GM23338 (cell line): Measurements from ENCODE around the gene GP9. TPM values are rescaled to one million over a fixed set of nuclear protein-coding genes. Genes with fewer than 3 reads are reported as not detected.

Experiments
- ATAC-seq: fragments of 200-7000 bp; cut with Tn5 transposase; 3 replicates; pipeline ENCODE4 v1.9.1; 2020
- DNase-seq: peaks from one replicate; pipeline ENCODE4 v3.0.0-alpha.2; 2015; ENCODE audit warnings: low spot score
- H2AFZ ChIP-seq: fragments of 200-600 bp; sonication (generic); 2 replicates; pipeline ENCODE4 v1.8.0; 2016; ENCODE audit warnings: antibody characterized with exemption, mild to moderate bottlenecking, moderate library complexity
- H3F3A ChIP-seq: fragments of 200-600 bp; sonication (generic); replicated peaks from 2 replicates; pipeline ENCODE4 v1.8.0; 2017; ENCODE audit warnings: antibody characterized with exemption, mixed run types, low read depth
- H3K27ac ChIP-seq: fragments of 200-600 bp; sonication (generic); 2 replicates; pipeline ENCODE4 v1.6.1; 2016; ENCODE audit warnings: low read depth
- H3K27me3 ChIP-seq: fragments of 200-600 bp; sonication (generic); 2 replicates; pipeline ENCODE4 v1.8.0; 2016; ENCODE audit warnings: mild to moderate bottlenecking, mixed run types, moderate library complexity; ENCODE audit not compliant: insufficient read depth
- H3K36me3 ChIP-seq: fragments of 200-600 bp; sonication (generic); 2 replicates; pipeline ENCODE4 v1.8.0; 2016; ENCODE audit warnings: mild to moderate bottlenecking; ENCODE audit not compliant: insufficient read depth
- H3K4me1 ChIP-seq: fragments of 200-600 bp; sonication (generic); 2 replicates; pipeline ENCODE4 v1.8.0; 2016; ENCODE audit warnings: mild to moderate bottlenecking, moderate library complexity; ENCODE audit not compliant: insufficient read depth
- H3K4me2 ChIP-seq: fragments of 200-600 bp; sonication (generic); 2 replicates; pipeline ENCODE4 v1.7.1; 2017; ENCODE audit warnings: mixed run types
- H3K4me3 ChIP-seq: fragments of 200-600 bp; sonication (generic); 2 replicates; pipeline ENCODE4 v1.6.1; 2016; ENCODE audit warnings: mixed run types
- H3K79me2 ChIP-seq: fragments of 200-600 bp; sonication (generic); replicated peaks from 2 replicates; pipeline ENCODE4 v1.8.0; 2017; ENCODE audit warnings: mild to moderate bottlenecking; ENCODE audit not compliant: insufficient read depth
- H3K9me2 ChIP-seq: fragments of 200-600 bp; sonication (generic); 2 replicates; pipeline ENCODE4 v1.8.0; 2017; ENCODE audit not compliant: insufficient read depth
- H4K20me1 ChIP-seq: fragments of 200-600 bp; sonication (generic); replicated peaks from 2 replicates; pipeline ENCODE4 v1.8.0; 2017; ENCODE audit warnings: mild to moderate bottlenecking; ENCODE audit not compliant: insufficient read depth
- H3K27ac Mint-ChIP-seq: 2 replicates; pipeline ENCODE4 v1.8.0; 2020; ENCODE audit warnings: inconsistent platforms, mild to moderate bottlenecking, moderate library complexity, mixed read lengths
- H3K27me3 Mint-ChIP-seq: 3 replicates; pipeline ENCODE4 v1.8.0; 2022; ENCODE audit warnings: low read depth, mild to moderate bottlenecking, moderate library complexity, mixed read lengths, inconsistent platforms; ENCODE audit not compliant: insufficient read depth, poor library complexity
- H3K36me3 Mint-ChIP-seq: 3 replicates; pipeline ENCODE4 v1.8.0; 2021; ENCODE audit warnings: low read depth, mild to moderate bottlenecking, inconsistent platforms, moderate library complexity, mixed read lengths
- H3K4me1 Mint-ChIP-seq: 3 replicates; pipeline ENCODE4 v1.8.0; 2020; ENCODE audit warnings: mild to moderate bottlenecking, inconsistent platforms, mixed read lengths
- H3K4me3 Mint-ChIP-seq: 3 replicates; pipeline ENCODE4 v1.8.0; 2021; ENCODE audit warnings: moderate library complexity, mild to moderate bottlenecking, inconsistent platforms, mixed read lengths
- H3K9me3 Mint-ChIP-seq: 3 replicates; pipeline ENCODE4 v1.8.0; 2020; ENCODE audit warnings: moderate library complexity, mild to moderate bottlenecking, inconsistent platforms, mixed read lengths
- CREB1 ChIP-seq: fragments of 250-450 bp; sonication (Bioruptor Pico); IDR thresholded peaks from 2 replicates; pipeline ENCODE4 v1.5.0; 2020; ENCODE audit warnings: low read depth, mild to moderate bottlenecking, moderate library complexity
- EZH2 ChIP-seq: fragments of 200-600 bp; sonication (generic); IDR thresholded peaks from one replicate; pipeline ENCODE4 v1.8.0; 2017; ENCODE audit warnings: antibody characterized with exemption, mild to moderate bottlenecking, low read depth; ENCODE audit not compliant: unreplicated experiment
- JUNB ChIP-seq: IDR thresholded peaks from one replicate; pipeline ENCODE4 v1.6.1; 2016; ENCODE audit warnings: antibody characterized with exemption; ENCODE audit not compliant: unreplicated experiment
- ZNF331 ChIP-seq: fragments of 250-450 bp; sonication (Bioruptor Pico); IDR thresholded peaks from 2 replicates; pipeline ENCODE4 v1.5.0; 2020; ENCODE audit warnings: low read depth, mild to moderate bottlenecking, moderate library complexity
- polyA plus RNA-seq: library from polyadenylated mRNA; unstranded; fragments of >200 nt; fragmentation: Nextera tagmentation; extraction: Ambion mirVana; gene quantifications from 2 replicates; pipeline ENCODE4 v1.2.1, GENCODE V29; 2016
- total RNA-seq: library from RNA; depleted of rRNA; stranded (reverse); fragments of >200 nt; shearing (Covaris generic); gene quantifications from 2 replicates; pipeline ENCODE4 v1.2.3, GENCODE V29; 2014
- TF ChIP-seq, protein P1 (sequence below): fragments of 250-450 bp; sonication (Bioruptor Pico); IDR thresholded peaks from 2 replicates; pipeline ENCODE4 v1.5.0; 2020; ENCODE audit warnings: mild to moderate bottlenecking, moderate library complexity
- TF ChIP-seq, protein P2 (sequence below): IDR thresholded peaks from one replicate; pipeline ENCODE4 v1.6.1; 2018; ENCODE audit warnings: antibody characterized with exemption; ENCODE audit not compliant: unreplicated experiment
- TF ChIP-seq, protein P3 (sequence below), 2 experiments: fragments of 200-600 bp in 1 of 2; sonication (generic) in 1 of 2; conservative IDR thresholded peaks; 2 replicates each; pipeline versions ENCODE4 v1.5.1 to v1.6.1; 2016 to 2017; ENCODE audit warnings: antibody characterized with exemption in 2 of 2, low read depth in 2 of 2, mild to moderate bottlenecking in 2 of 2, moderate library complexity in 1 of 2
- TF ChIP-seq, protein P4 (sequence below): IDR thresholded peaks from 2 replicates; pipeline ENCODE4 v1.6.1; 2016; ENCODE audit warnings: antibody characterized with exemption

The GP9 gene
- total and polyA plus RNA-seq, 2 experiments from 2014 or later, result not detected

DNA sequence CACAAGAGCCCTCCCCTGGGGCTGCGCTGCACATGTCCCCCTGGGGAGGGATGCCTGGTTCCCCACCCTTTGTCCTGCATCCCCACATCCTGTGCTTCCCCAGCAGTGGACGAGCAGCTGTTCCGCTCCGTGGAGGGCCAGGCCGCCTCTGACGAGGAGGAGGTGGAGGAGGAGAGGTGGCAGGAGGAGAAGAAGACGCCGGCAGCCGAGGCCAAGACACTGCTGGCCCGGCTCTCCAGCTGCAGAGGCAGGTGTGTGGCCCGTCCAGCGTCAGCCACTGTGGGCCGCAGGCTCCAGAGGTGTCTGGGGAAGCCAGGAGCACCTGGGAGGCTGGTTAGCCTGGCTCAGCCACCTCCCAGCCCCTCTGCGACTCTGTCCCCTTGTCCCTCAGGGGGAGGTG, 27.9 kb upstream of the GP9 start (continued):
- TF ChIP-seq, protein P1, sequence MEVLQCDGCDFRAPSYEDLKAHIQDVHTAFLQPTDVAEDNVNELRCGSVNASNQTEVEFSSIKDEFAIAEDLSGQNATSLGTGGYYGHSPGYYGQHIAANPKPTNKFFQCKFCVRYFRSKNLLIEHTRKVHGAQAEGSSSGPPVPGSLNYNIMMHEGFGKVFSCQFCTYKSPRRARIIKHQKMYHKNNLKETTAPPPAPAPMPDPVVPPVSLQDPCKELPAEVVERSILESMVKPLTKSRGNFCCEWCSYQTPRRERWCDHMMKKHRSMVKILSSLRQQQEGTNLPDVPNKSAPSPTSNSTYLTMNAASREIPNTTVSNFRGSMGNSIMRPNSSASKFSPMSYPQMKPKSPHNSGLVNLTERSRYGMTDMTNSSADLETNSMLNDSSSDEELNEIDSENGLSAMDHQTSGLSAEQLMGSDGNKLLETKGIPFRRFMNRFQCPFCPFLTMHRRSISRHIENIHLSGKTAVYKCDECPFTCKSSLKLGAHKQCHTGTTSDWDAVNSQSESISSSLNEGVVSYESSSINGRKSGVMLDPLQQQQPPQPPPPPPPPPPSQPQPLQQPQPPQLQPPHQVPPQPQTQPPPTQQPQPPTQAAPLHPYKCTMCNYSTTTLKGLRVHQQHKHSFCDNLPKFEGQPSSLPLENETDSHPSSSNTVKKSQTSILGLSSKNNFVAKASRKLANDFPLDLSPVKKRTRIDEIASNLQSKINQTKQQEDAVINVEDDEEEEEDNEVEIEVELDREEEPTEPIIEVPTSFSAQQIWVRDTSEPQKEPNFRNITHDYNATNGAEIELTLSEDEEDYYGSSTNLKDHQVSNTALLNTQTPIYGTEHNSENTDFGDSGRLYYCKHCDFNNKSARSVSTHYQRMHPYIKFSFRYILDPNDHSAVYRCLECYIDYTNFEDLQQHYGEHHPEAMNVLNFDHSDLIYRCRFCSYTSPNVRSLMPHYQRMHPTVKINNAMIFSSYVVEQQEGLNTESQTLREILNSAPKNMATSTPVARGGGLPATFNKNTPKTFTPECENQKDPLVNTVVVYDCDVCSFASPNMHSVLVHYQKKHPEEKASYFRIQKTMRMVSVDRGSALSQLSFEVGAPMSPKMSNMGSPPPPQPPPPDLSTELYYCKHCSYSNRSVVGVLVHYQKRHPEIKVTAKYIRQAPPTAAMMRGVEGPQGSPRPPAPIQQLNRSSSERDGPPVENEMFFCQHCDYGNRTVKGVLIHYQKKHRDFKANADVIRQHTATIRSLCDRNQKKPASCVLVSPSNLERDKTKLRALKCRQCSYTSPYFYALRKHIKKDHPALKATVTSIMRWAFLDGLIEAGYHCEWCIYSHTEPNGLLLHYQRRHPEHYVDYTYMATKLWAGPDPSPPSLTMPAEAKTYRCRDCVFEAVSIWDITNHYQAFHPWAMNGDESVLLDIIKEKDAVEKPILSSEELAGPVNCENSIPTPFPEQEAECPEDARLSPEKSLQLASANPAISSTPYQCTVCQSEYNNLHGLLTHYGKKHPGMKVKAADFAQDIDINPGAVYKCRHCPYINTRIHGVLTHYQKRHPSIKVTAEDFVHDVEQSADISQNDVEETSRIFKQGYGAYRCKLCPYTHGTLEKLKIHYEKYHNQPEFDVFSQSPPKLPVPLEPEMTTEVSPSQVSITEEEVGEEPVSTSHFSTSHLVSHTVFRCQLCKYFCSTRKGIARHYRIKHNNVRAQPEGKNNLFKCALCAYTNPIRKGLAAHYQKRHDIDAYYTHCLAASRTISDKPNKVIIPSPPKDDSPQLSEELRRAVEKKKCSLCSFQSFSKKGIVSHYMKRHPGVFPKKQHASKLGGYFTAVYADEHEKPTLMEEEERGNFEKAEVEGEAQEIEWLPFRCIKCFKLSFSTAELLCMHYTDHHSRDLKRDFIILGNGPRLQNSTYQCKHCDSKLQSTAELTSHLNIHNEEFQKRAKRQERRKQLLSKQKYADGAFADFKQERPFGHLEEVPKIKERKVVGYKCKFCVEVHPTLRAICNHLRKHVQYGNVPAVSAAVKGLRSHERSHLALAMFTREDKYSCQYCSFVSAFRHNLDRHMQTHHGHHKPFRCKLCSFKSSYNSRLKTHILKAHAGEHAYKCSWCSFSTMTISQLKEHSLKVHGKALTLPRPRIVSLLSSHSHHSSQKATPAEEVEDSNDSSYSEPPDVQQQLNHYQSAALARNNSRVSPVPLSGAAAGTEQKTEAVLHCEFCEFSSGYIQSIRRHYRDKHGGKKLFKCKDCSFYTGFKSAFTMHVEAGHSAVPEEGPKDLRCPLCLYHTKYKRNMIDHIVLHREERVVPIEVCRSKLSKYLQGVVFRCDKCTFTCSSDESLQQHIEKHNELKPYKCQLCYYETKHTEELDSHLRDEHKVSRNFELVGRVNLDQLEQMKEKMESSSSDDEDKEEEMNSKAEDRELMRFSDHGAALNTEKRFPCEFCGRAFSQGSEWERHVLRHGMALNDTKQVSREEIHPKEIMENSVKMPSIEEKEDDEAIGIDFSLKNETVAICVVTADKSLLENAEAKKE (CRISPR knock-in tag), result no peak
- TF ChIP-seq, protein P2, sequence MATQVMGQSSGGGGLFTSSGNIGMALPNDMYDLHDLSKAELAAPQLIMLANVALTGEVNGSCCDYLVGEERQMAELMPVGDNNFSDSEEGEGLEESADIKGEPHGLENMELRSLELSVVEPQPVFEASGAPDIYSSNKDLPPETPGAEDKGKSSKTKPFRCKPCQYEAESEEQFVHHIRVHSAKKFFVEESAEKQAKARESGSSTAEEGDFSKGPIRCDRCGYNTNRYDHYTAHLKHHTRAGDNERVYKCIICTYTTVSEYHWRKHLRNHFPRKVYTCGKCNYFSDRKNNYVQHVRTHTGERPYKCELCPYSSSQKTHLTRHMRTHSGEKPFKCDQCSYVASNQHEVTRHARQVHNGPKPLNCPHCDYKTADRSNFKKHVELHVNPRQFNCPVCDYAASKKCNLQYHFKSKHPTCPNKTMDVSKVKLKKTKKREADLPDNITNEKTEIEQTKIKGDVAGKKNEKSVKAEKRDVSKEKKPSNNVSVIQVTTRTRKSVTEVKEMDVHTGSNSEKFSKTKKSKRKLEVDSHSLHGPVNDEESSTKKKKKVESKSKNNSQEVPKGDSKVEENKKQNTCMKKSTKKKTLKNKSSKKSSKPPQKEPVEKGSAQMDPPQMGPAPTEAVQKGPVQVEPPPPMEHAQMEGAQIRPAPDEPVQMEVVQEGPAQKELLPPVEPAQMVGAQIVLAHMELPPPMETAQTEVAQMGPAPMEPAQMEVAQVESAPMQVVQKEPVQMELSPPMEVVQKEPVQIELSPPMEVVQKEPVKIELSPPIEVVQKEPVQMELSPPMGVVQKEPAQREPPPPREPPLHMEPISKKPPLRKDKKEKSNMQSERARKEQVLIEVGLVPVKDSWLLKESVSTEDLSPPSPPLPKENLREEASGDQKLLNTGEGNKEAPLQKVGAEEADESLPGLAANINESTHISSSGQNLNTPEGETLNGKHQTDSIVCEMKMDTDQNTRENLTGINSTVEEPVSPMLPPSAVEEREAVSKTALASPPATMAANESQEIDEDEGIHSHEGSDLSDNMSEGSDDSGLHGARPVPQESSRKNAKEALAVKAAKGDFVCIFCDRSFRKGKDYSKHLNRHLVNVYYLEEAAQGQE, result no peak

DNA sequence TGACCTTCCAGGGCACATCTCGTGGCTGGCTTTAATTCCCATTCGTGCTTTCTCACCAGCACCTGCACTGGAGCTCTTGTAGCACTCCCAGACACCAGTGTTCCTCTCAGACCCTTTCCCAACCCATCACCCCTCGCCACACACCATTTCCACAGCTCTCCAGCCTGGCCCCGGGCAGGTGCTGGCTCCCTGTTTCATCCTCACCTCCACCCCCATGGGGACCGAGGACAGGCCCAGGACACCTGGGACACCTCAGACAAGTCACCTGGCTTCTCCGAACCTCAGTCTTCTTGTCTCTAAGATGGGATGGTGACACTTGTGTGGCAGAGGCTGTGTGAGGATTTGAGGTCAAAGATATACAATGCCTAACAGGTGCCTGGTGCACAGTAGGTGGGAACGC, 27.4 kb upstream of the GP9 start:
- Mint-ChIP-seq H3K4me3 (no peak overlapping the region), H3K36me3 (no peaks in the 10 kb centered on the region), H3K9me3 (0 out of 3 replicates have a peak, but pooled peaks cover 3% of the 10 kb centered on the region), H3K4me1 (peaks cover 3% of the 10 kb centered on the region; the same call in 1 of the 3 replicates), H3K27me3 (peaks cover 11% of the 10 kb centered on the region), H3K27ac (no peak overlapping the region)
- H3K4me1 ChIP-seq, result no peaks in the 10 kb centered on the region
- DNase-seq (no peak), ATAC-seq (no peak)
- no peak overlapping the region for H3K4me2 ChIP-seq
- no peaks in the 10 kb centered on the region for H3F3A ChIP-seq
- H3K27me3 ChIP-seq, result no peaks in the 10 kb centered on the region
- no peaks in the 10 kb centered on the region for H3K79me2 ChIP-seq
- H4K20me1 ChIP-seq, result no peaks in the 10 kb centered on the region
- no peaks in the 10 kb centered on the region for H3K36me3 ChIP-seq
- H3K9me2 ChIP-seq, result no peaks in the 10 kb centered on the region
- H3K27ac ChIP-seq, result no peak overlapping the region
- no peak overlapping the region for H3K4me3 ChIP-seq
- no peak overlapping the region; the same call in 1 of the 2 replicates for H2AFZ ChIP-seq
- TF ChIP-seq, protein P2, result no peak
- TF ChIP-seq JUNB (no peak), EZH2 (no peak), CREB1 (CRISPR knock-in tag) (no peak), ZNF331 (CRISPR knock-in tag) (no peak)
- TF ChIP-seq, protein P3, sequence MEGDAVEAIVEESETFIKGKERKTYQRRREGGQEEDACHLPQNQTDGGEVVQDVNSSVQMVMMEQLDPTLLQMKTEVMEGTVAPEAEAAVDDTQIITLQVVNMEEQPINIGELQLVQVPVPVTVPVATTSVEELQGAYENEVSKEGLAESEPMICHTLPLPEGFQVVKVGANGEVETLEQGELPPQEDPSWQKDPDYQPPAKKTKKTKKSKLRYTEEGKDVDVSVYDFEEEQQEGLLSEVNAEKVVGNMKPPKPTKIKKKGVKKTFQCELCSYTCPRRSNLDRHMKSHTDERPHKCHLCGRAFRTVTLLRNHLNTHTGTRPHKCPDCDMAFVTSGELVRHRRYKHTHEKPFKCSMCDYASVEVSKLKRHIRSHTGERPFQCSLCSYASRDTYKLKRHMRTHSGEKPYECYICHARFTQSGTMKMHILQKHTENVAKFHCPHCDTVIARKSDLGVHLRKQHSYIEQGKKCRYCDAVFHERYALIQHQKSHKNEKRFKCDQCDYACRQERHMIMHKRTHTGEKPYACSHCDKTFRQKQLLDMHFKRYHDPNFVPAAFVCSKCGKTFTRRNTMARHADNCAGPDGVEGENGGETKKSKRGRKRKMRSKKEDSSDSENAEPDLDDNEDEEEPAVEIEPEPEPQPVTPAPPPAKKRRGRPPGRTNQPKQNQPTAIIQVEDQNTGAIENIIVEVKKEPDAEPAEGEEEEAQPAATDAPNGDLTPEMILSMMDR (conservative IDR thresholded peaks at IDR 0.05; ENCODE audit: low read depth in 2 of 2), result no peak
- TF ChIP-seq, protein P4, sequence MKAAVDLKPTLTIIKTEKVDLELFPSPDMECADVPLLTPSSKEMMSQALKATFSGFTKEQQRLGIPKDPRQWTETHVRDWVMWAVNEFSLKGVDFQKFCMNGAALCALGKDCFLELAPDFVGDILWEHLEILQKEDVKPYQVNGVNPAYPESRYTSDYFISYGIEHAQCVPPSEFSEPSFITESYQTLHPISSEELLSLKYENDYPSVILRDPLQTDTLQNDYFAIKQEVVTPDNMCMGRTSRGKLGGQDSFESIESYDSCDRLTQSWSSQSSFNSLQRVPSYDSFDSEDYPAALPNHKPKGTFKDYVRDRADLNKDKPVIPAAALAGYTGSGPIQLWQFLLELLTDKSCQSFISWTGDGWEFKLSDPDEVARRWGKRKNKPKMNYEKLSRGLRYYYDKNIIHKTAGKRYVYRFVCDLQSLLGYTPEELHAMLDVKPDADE, result no peak
